Forelimb muscle (tissue), 1 donor: Measurements from ENCODE around the gene AK2. TPM values are rescaled to one million over a fixed set of nuclear protein-coding genes. Genes with fewer than 3 reads are reported as not detected.
"Not testable (repeated sequence)": the region's sequence is repeated elsewhere in the genome, so short reads cannot be mapped to it uniquely, and the experiment has no call there.

Experiments used
- DNase-seq: peaks from one replicate; pipeline ENCODE4 v3.0.0-alpha.2; 2013; ENCODE audit warnings: low read depth
- polyA plus RNA-seq: library from polyadenylated mRNA; unstranded; fragments of 120-200 nt; gene quantifications from one replicate; pipeline ENCODE4 v1.2.1, GENCODE V29; 2013; ENCODE audit not compliant: insufficient read length

AK2 gene
- polyA plus RNA-seq, result 124 TPM

- DNase-seq, result peak; percentile 91
Observed at GRCh38 chr1:33036526-33037503, at the start of gene AK2. TSS of gene AK2 (minus strand) at chr1:33036883. CDS start at chr1:33036828, 55 bp downstream.

- no peak for DNase-seq
Observed at GRCh38 chr1:33086384-33086850, 49.7 kb upstream of the AK2 start.

- DNase-seq, result no peak
Observed at GRCh38 chr1:33085332-33085731, 48.6 kb upstream of the AK2 start.

GRCh38 chr1:33082575-33083108 lies 46.0 kb upstream of the AK2 start:
- no peak for DNase-seq

- DNase-seq, result no peak
Observed at GRCh38 chr1:33081554-33082305, 45.0 kb upstream of the AK2 start.

GRCh38 chr1:33080885-33081553 lies 44.3 kb upstream of the AK2 start, which contains the start of gene AZIN2:
TSS of gene AZIN2 (plus strand) at chr1:33081153. CDS start at chr1:33082250, 1,097 bp downstream.
- peak; percentile 72 for DNase-seq

GRCh38 chr1:33080373-33080772 lies 43.7 kb upstream of the AK2 start:
- no peak for DNase-seq

GRCh38 chr1:33078030-33078591 lies 41.4 kb upstream of the AK2 start:
- no peak for DNase-seq

- no peak for DNase-seq
Observed at GRCh38 chr1:33074193-33074945, 37.7 kb upstream of the AK2 start.

- DNase-seq, result no peak
Observed at GRCh38 chr1:33072707-33073106, 36.0 kb upstream of the AK2 start.

GRCh38 chr1:33070628-33071027 lies 33.9 kb upstream of the AK2 start:
- no peak for DNase-seq

- DNase-seq, result not testable (repeated sequence)
Observed at GRCh38 chr1:33068108-33068507, 31.4 kb upstream of the AK2 start.

GRCh38 chr1:33066477-33066876 lies 29.8 kb upstream of the AK2 start:
- not testable (repeated sequence) for DNase-seq

GRCh38 chr1:33065301-33065700 lies 28.6 kb upstream of the AK2 start:
- DNase-seq, result no peak

- DNase-seq, result not testable (repeated sequence)
Observed at GRCh38 chr1:33064284-33064683, 27.6 kb upstream of the AK2 start.

- DNase-seq, result no peak
Observed at GRCh38 chr1:33061834-33062233, 25.2 kb upstream of the AK2 start.

GRCh38 chr1:33060579-33061083 lies 23.9 kb upstream of the AK2 start:
- DNase-seq, result peak; percentile 86

- no peak for DNase-seq
Observed at GRCh38 chr1:33057095-33057494, 20.4 kb upstream of the AK2 start.

GRCh38 chr1:33056426-33056825 lies 19.7 kb upstream of the AK2 start:
- no peak for DNase-seq
